A549 (cell line): Measurements from ENCODE around the gene OR51T1. TPM values are rescaled to one million over a fixed set of nuclear protein-coding genes. Genes with fewer than 3 reads are reported as not detected.
"Not testable (repeated sequence)": the region's sequence is repeated elsewhere in the genome, so short reads cannot be mapped to it uniquely, and the experiment has no call there.

Experiments used
- ATAC-seq, 2 experiments: fragments of 200-7000 bp in 1 of 2; fragments of >200 bp in 1 of 2; cut with Nextera tagmentation in 1 of 2; cut with Tn5 transposase in 1 of 2; 3 replicates each; pipeline versions ENCODE4 v1.8.0 to v1.9.1; 2018 to 2020; ENCODE audit warnings: mild to moderate bottlenecking in 1 of 2, moderate library complexity in 1 of 2
- CTCF ChIA-PET: fragments of 300-600 bp; sonication (Branson Sonifier 250); formaldehyde crosslinking; extraction: SDS; loops from one replicate; lab custom pipeline; 2021; ENCODE audit warnings: antibody characterized with exemption, inconsistent platforms; lab: Yijun Ruan, JAX
- POLR2A ChIA-PET: fragments of 350-600 bp; formaldehyde crosslinking; extraction: SDS; loops from one replicate; lab custom pipeline; 2021; ENCODE audit warnings: antibody characterized with exemption, inconsistent platforms; lab: Yijun Ruan, JAX
- DNase-seq, 2 experiments: peaks; one replicate each; pipeline versions ENCODE4 v3.0.0 to v3.0.0-alpha.2; 2011 to 2016; ENCODE audit warnings: low read depth in 1 of 2, low spot score in 1 of 2
- FAIRE-seq: peaks from 2 replicates; lab custom pipeline; 2011; peaks lifted over from hg19 to GRCh38; lab: Jason Lieb, UNC
- H3K27ac ChIP-seq, 2 experiments: fragments of >200 bp; sonication (Bioruptor Twin); formaldehyde crosslinking; 3 replicates each; pipeline ENCODE4 v1.5.1; 2016 to 2017
- H3K4me1 ChIP-seq: fragments of >200 bp; sonication (Bioruptor Twin); formaldehyde crosslinking; 3 replicates; pipeline ENCODE4 v1.6.1; 2016
- H3K4me2 ChIP-seq: fragments of >200 bp; sonication (Bioruptor Twin); formaldehyde crosslinking; 3 replicates; pipeline ENCODE4 v1.6.1; 2016
- H3K4me3 ChIP-seq: fragments of >200 bp; sonication (Bioruptor Twin); formaldehyde crosslinking; 3 replicates; pipeline ENCODE4 v1.5.1; 2016
- H3K9me3 ChIP-seq: fragments of >200 bp; sonication (Bioruptor Twin); formaldehyde crosslinking; 3 replicates; pipeline ENCODE4 v1.6.1; 2016
- ATOH8 ChIP-seq: fragments of 250-450 bp; sonication (Bioruptor Pico); IDR thresholded peaks from 2 replicates; pipeline ENCODE4 v1.5.0; 2020; ENCODE audit warnings: low read depth, mild to moderate bottlenecking, moderate library complexity
- BCL3 ChIP-seq: fragments of >200 bp; sonication (Bioruptor Twin); formaldehyde crosslinking; IDR thresholded peaks from 3 replicates; pipeline ENCODE4 v1.6.1; 2016
- BHLHE40 ChIP-seq: IDR thresholded peaks from 2 replicates; pipeline ENCODE4 v1.6.1; 2012; ENCODE audit warnings: low read depth, low read length, inconsistent platforms
- CBX8 ChIP-seq: fragments of 200-600 bp; sonication (generic); IDR thresholded peaks from 2 replicates; pipeline ENCODE4 v1.6.1; 2016
- CEBPB ChIP-seq, 2 experiments: fragments of >200 bp in 1 of 2; sonication (Bioruptor Twin) in 1 of 2; formaldehyde crosslinking in 1 of 2; IDR thresholded peaks; 2 replicates each; pipeline ENCODE4 v1.6.1; 2012 to 2016
- CHD2 ChIP-seq: fragments of 150-350 bp; IDR thresholded peaks from 2 replicates; pipeline ENCODE4 v1.6.1; 2014; ENCODE audit warnings: low read length; ENCODE audit not compliant: partially characterized antibody
- FOSL2 ChIP-seq, 2 experiments: fragments of 450-650 bp in 1 of 2; fragments of >200 bp in 1 of 2; sonication (Bioruptor Twin) in 1 of 2; formaldehyde crosslinking; IDR thresholded peaks; 2 replicates each; pipeline versions ENCODE4 v1.5.0 to v1.6.1; 2016 to 2020; ENCODE audit warnings: mild to moderate bottlenecking in 1 of 2, moderate library complexity in 1 of 2
- FOXS1 ChIP-seq: fragments of 250-450 bp; sonication (Bioruptor Pico); IDR thresholded peaks from 2 replicates; pipeline ENCODE4 v1.5.0; 2020; ENCODE audit warnings: mild to moderate bottlenecking, moderate library complexity
- GATA3 ChIP-seq: IDR thresholded peaks from 2 replicates; pipeline ENCODE4 v1.6.1; 2012; ENCODE audit warnings: borderline replicate concordance
- HDAC2 ChIP-seq: fragments of 200-600 bp; sonication (generic); IDR thresholded peaks from 2 replicates; pipeline ENCODE4 v1.6.1; 2016
- MAFK ChIP-seq: fragments of 450-650 bp; IDR thresholded peaks from 2 replicates; pipeline ENCODE4 v1.6.1; 2014; ENCODE audit not compliant: partially characterized antibody
- MYC ChIP-seq: IDR thresholded peaks from 2 replicates; pipeline ENCODE4 v1.6.1; 2012; ENCODE audit warnings: mild to moderate bottlenecking, inconsistent platforms, low read length, improper control_type of control experiment, borderline replicate concordance
- NFE2L2 ChIP-seq: fragments of 150-350 bp; conservative IDR thresholded peaks from 2 replicates; pipeline ENCODE4 v1.6.1; 2014; ENCODE audit warnings: low read length
- NPAS2 ChIP-seq: fragments of 250-450 bp; sonication (Bioruptor Pico); IDR thresholded peaks from 2 replicates; pipeline ENCODE4 v1.8.0; 2022; ENCODE audit warnings: mild to moderate bottlenecking, moderate library complexity, borderline replicate concordance
- NR3C1 ChIP-seq: fragments of >200 bp; sonication (Bioruptor Twin); formaldehyde crosslinking; IDR thresholded peaks from 3 replicates; pipeline ENCODE4 v1.6.1; 2017
- PBX3 ChIP-seq: IDR thresholded peaks from 2 replicates; pipeline ENCODE4 v1.6.1; 2012
- RARB ChIP-seq: fragments of 250-450 bp; sonication (Bioruptor Pico); IDR thresholded peaks from 2 replicates; pipeline ENCODE4 v1.8.0; 2021; ENCODE audit warnings: mild to moderate bottlenecking, moderate library complexity
- RCOR1 ChIP-seq: fragments of 150-350 bp; IDR thresholded peaks from 2 replicates; pipeline ENCODE4 v1.6.1; 2014; ENCODE audit warnings: antibody characterized with exemption, low read length, low read depth
- RFX5 ChIP-seq: fragments of 450-650 bp; IDR thresholded peaks from 2 replicates; pipeline ENCODE4 v1.7.1; 2014; ENCODE audit warnings: antibody characterized with exemption, mild to moderate bottlenecking, moderate library complexity
- SMC3 ChIP-seq: fragments of >200 bp; sonication (Bioruptor Twin); formaldehyde crosslinking; IDR thresholded peaks from 3 replicates; pipeline ENCODE4 v1.6.1; 2018; ENCODE audit warnings: inconsistent platforms
- TP53 ChIP-seq: fragments of 250-450 bp; sonication (Bioruptor Pico); IDR thresholded peaks from 2 replicates; pipeline ENCODE4 v1.5.0; 2021; ENCODE audit warnings: mild to moderate bottlenecking, moderate library complexity
- WGBS: methylation state at CpG from one replicate; pipeline ENCODE4 v1.1.6; 2017; ENCODE audit errors: missing lambda C conversion rate; 5-methylcytosine and 5-hydroxymethylcytosine counted together
- polyA plus RNA-seq, 4 experiments: library from polyadenylated mRNA; depleted of rRNA in 3 of 4; stranded (reverse); fragments of >200 nt; fragmentation: RNase III in 1 of 4; extraction: RNeasy Plus Mini Kit Qiagen cat#74134 plus additional on column Dnase treatment in 1 of 4; gene quantifications; 2 replicates in 3 of 4; 3 replicates in 1 of 4; pipeline ENCODE4 v1.2.3, GENCODE V29; 2011 to 2017
- TF ChIP-seq, protein P1 (sequence below): fragments of 150-350 bp; IDR thresholded peaks from 2 replicates; pipeline ENCODE4 v1.6.1; 2014; ENCODE audit warnings: low read depth, mild to moderate bottlenecking, low read length
- TF ChIP-seq, protein P2 (sequence below): fragments of 250-450 bp; sonication (Bioruptor Pico); IDR thresholded peaks from 2 replicates; pipeline ENCODE4 v1.5.0; 2021; ENCODE audit warnings: mild to moderate bottlenecking, moderate library complexity, borderline replicate concordance

Gene OR51T1
- polyA plus RNA-seq, 2 of the 4 experiments (the other 2 are of a cell fraction) = not detected

GRCh38 chr11:4848908-4849532 is 32.7 kb upstream of the OR51T1 start, which contains the start of gene OR51S1:
OR51S1 (minus strand) TSS chr11:4849208; CDS start chr11:4849208, 0 bp downstream.
- TF ChIP-seq CEBPB (IDR thresholded peaks at IDR 0.05) (no peak), RFX5 (no peak), CHD2 (no peak), GATA3 (no peak), BCL3 (no peak), NR3C1 (no peak), SMC3 (no peak), NFE2L2 (no peak)
- TF ChIP-seq, all 56 proteins: peak for 0
- H3K4me2 ChIP-seq = no peak within 1 kb of the TSS
- FAIRE-seq (no peak), DNase-seq (no peak), ATAC-seq (no peak)
- ChIA-PET CTCF (no interaction called here), POLR2A (no interaction called here)
- no peak within 1 kb of the TSS for H3K27ac ChIP-seq
- H3K9me3 ChIP-seq = no peaks in the 10 kb centered on the region
- 10% methylated on average over 9 of the region's 9 CpGs for WGBS
- no peaks in the 10 kb centered on the region for H3K4me1 ChIP-seq
- no peak within 1 kb of the TSS for H3K4me3 ChIP-seq

GRCh38 chr11:4851033-4851432 is 30.7 kb upstream of the OR51T1 start:
- FAIRE-seq (no peak), DNase-seq (no peak), ATAC-seq (no peak)
- ChIA-PET POLR2A (no interaction called here), CTCF (no interaction called here)
- Histone ChIP-seq H3K4me1 (no peaks in the 10 kb centered on the region), H3K4me2 (no peak overlapping the region), H3K27ac (no peak overlapping the region), H3K9me3 (no peaks in the 10 kb centered on the region), H3K4me3 (no peak overlapping the region)
- WGBS = 7% methylated on average over 4 of the region's 4 CpGs
- TF ChIP-seq MAFK (no peak), MYC (no peak), NPAS2 (CRISPR knock-in tag) (no peak), PBX3 (no peak), ATOH8 (CRISPR knock-in tag) (no peak), FOXS1 (CRISPR knock-in tag) (no peak), RFX5 (no peak), CBX8 (no peak), RARB (CRISPR knock-in tag) (no peak), RCOR1 (no peak), HDAC2 (no peak), BHLHE40 (no peak), TP53 (CRISPR knock-in tag) (no peak), FOSL2 (IDR thresholded peaks at IDR 0.05) (no peak), FOSL2 (CRISPR knock-in tag; IDR thresholded peaks at IDR 0.05) (no peak)
- TF ChIP-seq, protein P1, sequence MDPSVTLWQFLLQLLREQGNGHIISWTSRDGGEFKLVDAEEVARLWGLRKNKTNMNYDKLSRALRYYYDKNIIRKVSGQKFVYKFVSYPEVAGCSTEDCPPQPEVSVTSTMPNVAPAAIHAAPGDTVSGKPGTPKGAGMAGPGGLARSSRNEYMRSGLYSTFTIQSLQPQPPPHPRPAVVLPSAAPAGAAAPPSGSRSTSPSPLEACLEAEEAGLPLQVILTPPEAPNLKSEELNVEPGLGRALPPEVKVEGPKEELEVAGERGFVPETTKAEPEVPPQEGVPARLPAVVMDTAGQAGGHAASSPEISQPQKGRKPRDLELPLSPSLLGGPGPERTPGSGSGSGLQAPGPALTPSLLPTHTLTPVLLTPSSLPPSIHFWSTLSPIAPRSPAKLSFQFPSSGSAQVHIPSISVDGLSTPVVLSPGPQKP = no peak
- TF ChIP-seq, protein P2, sequence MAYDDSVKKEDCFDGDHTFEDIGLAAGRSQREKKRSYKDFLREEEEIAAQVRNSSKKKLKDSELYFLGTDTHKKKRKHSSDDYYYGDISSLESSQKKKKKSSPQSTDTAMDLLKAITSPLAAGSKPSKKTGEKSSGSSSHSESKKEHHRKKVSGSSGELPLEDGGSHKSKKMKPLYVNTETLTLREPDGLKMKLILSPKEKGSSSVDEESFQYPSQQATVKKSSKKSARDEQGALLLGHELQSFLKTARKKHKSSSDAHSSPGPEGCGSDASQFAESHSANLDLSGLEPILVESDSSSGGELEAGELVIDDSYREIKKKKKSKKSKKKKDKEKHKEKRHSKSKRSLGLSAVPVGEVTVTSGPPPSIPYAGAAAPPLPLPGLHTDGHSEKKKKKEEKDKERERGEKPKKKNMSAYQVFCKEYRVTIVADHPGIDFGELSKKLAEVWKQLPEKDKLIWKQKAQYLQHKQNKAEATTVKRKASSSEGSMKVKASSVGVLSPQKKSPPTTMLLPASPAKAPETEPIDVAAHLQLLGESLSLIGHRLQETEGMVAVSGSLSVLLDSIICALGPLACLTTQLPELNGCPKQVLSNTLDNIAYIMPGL (CRISPR knock-in tag) = no peak

- WGBS = 1% methylated on average over 7 of the region's 7 CpGs
- POLR2A ChIA-PET, ATAC-seq, H3K27ac ChIP-seq, H3K4me1 ChIP-seq, FAIRE-seq, H3K9me3 ChIP-seq, H3K4me3 ChIP-seq, CTCF ChIA-PET, DNase-seq, H3K4me2 ChIP-seq: not testable (repeated sequence)
These were observed 27.4 kb upstream of the OR51T1 start for GRCh38 chr11:4854286-4854685.
